HG02840 (cell line): ENCODE data around the gene ANTXR1.

Experiments used
- ATAC-seq: cut with Tn5 transposase; IDR thresholded peaks from one replicate; pipeline ENCODE4 v1.9.1; 2021; ENCODE audit warnings: mild to moderate bottlenecking, moderate library complexity, moderate number of reproducible peaks; ENCODE audit not compliant: unreplicated experiment, low FRiP score

The ANTXR1 gene

GRCh38 chr2:69001879-69002278 lies 11.1 kb upstream of the ANTXR1 start:
- ATAC-seq, result no peak

GRCh38 chr2:69003731-69004130 lies 9.2 kb upstream of the ANTXR1 start:
- ATAC-seq, result no peak

DNA sequence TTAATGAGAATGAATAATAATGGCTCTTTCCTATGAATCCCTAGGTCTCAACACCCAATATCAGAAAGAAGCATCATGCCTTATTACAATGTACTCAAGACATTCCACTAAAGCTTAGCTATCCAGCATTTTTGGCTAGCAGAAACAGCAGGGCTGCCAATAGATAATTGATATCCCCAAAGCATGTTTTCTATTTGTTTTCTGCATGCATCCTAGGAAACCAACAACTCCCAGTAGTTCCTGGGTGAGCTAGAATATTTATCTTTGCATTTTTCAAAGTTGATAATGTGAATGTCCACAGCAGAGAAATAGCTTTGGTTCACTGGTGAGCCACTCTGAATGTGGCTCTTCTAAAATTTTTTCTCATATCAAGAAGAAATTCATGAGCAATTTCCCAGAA lies 5.8 kb upstream of the ANTXR1 start:
- no peak for ATAC-seq

DNA sequence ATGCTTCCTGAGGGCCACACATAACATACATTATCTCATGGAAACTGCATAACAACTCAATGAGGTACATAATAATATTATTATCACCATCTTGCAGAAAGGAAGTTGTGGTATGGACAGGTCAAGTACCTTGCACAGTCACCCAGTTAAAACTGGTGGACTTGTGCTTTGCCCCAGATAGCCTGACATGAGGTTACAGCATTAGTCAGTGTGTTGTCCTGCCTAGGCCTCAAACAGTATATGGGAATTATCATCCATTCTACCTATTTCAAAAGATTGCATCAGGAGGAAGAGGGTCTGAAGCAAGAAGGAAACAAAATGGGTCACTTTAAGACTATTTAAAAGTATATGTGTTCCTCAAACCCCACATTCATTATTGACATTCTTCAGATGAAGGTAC lies 5.4 kb upstream of the ANTXR1 start:
- ATAC-seq, result no peak

- ATAC-seq, result no peak
Measured at GRCh38 chr2:69010437-69011194, 2.4 kb upstream of the ANTXR1 start.

DNA sequence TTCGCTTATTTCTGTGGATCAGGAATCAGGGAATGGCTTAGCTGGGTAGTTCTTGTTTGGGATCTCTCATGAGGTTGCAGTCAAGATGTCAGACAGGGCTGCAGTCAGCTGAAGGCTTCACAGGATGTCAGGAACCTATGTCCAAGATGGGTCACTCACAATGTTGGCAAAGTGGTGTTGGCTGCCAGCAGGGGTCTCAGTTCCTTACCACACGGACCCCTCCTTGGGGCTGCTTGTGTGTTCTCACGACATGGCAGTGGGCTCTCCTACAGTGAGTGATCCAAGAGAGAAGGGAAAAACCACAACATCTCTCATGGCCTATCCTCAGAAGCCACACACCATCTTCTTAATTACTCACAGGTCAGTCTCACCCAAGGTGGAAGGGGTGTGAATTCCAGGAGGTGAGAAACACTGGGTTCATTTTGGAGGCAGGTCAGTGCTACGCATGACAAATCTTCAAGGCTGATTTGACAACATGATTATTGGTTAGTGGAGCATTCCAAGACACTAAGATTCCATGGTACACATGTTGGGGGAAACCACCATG lies 1.3 kb upstream of the ANTXR1 start:
- no peak for ATAC-seq

- no peak for ATAC-seq
Measured at GRCh38 chr2:69012310-69013141, 453 bp upstream of the ANTXR1 start.

GRCh38 chr2:69013840-69014821 lies 1.2 kb downstream of the ANTXR1 start:
- ATAC-seq, result no peak

GRCh38 chr2:69017080-69017479 lies 4.1 kb downstream of the ANTXR1 start:
- no peak for ATAC-seq

DNA sequence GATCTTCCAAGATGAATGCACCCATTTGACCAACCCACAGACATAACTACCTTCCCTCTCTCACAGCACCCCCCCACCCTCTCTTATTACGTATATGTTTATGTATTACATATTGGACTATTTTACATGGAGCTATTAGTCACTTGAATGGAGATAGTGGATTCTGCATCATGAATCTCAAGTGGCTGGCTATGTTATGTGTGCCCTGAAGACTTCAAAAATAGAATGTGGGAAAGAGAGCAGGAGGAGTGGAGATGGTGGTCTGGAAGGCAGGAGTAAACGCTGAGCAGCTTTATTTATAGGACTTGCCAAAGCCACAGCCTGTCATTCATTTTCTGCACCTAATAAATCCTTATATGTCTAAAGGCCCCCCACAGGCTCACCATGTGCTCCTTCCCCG lies 4.9 kb downstream of the ANTXR1 start:
- ATAC-seq, result no peak

DNA sequence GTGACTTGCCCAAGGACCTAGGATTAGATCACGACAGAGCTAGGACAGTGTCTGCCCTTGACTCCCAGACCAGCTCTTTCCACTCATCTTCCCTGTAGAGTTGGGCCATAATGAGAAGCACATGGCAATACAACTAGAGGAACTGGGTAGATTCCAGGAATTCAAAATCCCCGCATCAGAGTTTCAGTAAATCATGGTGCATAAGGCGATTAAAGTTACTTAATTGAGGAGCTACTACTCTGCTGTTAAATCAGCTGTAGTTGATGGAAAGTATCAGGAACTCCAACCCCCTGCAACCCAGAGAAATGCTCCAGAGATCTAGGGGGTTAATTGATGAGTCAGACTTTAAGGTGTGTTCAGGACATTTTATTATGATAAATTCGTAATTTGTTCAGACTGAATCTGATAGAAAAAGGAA lies 5.7 kb downstream of the ANTXR1 start:
- ATAC-seq, result no peak

DNA sequence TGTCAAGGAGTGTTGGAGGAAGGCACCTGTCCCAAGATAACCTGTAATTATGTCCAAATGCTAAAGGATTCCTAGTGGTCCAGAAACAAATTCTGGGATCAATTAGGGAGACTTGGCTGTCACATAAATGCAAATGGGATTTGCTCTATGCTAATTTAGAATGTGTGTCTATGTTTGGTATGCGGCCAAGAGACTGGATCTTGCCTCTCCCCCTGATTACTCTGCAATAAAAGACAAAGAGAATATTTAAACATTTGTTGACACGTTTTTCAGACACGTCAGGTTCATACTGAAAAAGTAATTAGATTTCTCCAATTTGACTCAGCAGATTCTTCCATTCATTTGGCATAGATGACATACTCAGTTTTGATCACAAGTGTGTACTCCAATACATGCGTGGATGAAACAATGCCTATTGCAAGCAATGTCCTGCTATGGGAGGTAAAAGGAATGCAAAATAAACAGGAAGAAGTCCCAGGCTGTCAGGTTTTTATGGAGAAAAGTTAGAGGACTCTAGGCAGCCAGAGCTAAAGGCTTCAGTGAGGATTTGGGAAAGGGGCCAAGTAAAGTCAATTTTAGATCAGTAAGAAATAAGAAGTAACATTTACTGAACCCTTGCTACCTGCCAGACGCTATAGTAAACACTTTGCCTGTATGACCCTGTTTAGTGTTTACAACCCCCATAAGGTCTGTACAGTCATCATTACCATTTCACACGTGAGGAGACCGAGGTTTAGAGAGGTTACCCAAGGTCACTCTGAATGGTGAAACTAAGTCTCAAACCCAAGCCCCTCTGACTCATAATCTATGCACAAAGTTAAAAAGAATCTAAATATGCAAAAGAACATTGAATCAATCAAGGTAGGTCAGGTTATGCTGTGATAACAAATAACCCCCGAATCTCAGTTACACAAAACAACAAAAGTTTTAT lies 7.8 kb downstream of the ANTXR1 start:
- ATAC-seq, result no peak

GRCh38 chr2:69021727-69022126 lies 8.7 kb downstream of the ANTXR1 start:
- ATAC-seq, result no peak

- ATAC-seq, result no peak
Measured at GRCh38 chr2:69022548-69022947, 9.6 kb downstream of the ANTXR1 start.

DNA sequence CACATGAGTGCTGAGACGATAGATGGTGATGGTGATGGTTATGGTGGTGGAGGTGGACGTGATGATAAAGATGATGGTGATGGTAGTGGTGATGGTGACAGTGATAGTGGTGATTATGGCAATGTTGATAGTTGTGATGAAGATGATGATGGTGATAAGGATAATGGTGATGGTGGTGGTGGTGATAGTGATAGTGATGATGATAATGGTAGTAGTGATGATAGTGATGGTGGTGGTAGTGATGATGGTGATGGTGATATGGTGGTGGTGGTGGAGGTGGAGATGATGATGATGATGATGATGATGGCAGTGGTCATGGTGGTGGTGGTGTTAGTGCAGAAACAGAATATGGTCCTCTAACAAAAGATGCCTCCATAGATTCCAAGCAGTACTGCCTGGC lies 10.3 kb downstream of the ANTXR1 start:
- no peak for ATAC-seq

- ATAC-seq, result no peak
Measured at GRCh38 chr2:69026026-69026425, 13.0 kb downstream of the ANTXR1 start.

GRCh38 chr2:69026691-69027459 lies 13.9 kb downstream of the ANTXR1 start:
- no peak for ATAC-seq

GRCh38 chr2:69030800-69031428 lies 17.9 kb downstream of the ANTXR1 start:
- no peak for ATAC-seq
